ENCODE data around the gene MXRA7. TPM values are rescaled to one million over a fixed set of nuclear protein-coding genes. Genes with fewer than 3 reads are reported as not detected.
"Not testable (repeated sequence)": the region's sequence is repeated elsewhere in the genome, so short reads cannot be mapped to it uniquely, and the experiment has no call there.

MXRA7 gene
- total RNA-seq, 2 donors from 2014 or later, result 241 to 341 TPM

GRCh38 chr17:76742958-76743357 lies 32.2 kb upstream of the MXRA7 start:
- TF ChIP-seq, protein P1, sequence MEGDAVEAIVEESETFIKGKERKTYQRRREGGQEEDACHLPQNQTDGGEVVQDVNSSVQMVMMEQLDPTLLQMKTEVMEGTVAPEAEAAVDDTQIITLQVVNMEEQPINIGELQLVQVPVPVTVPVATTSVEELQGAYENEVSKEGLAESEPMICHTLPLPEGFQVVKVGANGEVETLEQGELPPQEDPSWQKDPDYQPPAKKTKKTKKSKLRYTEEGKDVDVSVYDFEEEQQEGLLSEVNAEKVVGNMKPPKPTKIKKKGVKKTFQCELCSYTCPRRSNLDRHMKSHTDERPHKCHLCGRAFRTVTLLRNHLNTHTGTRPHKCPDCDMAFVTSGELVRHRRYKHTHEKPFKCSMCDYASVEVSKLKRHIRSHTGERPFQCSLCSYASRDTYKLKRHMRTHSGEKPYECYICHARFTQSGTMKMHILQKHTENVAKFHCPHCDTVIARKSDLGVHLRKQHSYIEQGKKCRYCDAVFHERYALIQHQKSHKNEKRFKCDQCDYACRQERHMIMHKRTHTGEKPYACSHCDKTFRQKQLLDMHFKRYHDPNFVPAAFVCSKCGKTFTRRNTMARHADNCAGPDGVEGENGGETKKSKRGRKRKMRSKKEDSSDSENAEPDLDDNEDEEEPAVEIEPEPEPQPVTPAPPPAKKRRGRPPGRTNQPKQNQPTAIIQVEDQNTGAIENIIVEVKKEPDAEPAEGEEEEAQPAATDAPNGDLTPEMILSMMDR (IDR thresholded peaks at IDR 0.05), result no peak
- peaks cover 21 to 36% of the 10 kb centered on the region in 2 donors for H3K4me1 ChIP-seq (ENCODE audit: control insufficient read depth in 1 of 2, low read depth in 2 of 2)
- H3K9me3 ChIP-seq, result no peaks in the 10 kb centered on the region
- no peak overlapping the region for H3K27ac ChIP-seq
- no peaks in the 10 kb centered on the region for H3K27me3 ChIP-seq (replicated peaks; ENCODE audit: insufficient read depth)
- no peak overlapping the region for H3K4me3 ChIP-seq
- no peak for ATAC-seq (ENCODE audit: insufficient number of reproducible peaks, low FRiP score, low read depth)
- no peak for DNase-seq (ENCODE audit: low spot score)
- peaks cover 37% of the 10 kb centered on the region for H3K36me3 ChIP-seq

DNA sequence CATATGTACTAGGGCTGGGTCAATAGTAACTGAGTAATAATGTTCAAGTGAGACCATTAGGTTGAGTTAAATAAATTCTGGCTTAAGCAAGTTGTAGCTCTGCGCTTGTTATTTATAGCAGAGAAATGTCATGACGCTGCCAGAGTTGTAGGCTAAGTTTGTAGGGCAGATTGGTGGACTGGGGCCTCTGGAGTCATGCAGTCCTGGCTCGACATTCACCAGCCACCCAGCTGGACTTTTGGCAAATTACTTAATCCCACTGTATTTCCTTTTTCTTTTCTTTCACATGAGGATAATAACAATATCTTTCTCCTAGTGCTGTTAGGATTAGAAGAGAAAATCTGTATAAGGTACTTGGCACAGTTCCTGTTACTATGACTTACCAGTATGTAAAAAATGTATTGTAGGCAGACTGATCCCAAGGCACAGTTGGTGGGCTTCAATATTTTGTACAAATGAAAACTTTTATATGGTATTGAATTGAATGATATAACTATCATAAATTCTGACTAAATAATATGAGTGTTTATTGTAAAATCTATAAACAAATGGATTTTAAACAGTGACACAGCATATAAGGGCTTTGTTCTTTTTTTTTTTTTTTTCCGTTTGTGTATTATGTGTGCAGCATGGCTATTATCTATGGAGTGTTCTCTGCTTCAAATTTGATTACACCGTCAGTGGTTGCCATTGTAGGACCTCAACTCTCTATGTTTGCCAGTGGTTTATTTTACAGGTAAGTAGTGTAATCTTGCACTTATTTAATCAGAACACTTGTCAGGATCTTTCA lies 29.8 kb upstream of the MXRA7 start:
- ATAC-seq (ENCODE audit: insufficient number of reproducible peaks, low FRiP score, low read depth) (no peak), DNase-seq (ENCODE audit: low spot score) (no peak)
- TF ChIP-seq, protein P1 (IDR thresholded peaks at IDR 0.05), result no peak
- Histone ChIP-seq H3K4me3 (peak overlapping the region; percentile 44), H3K4me1 (ENCODE audit: control insufficient read depth in 1 of 2, low read depth in 2 of 2) (peaks cover 24 to 39% of the 10 kb centered on the region in 2 donors), H3K36me3 (peaks cover 19% of the 10 kb centered on the region), H3K9me3 (no peaks in the 10 kb centered on the region), H3K27ac (peak overlapping the region; percentile 68 to 98), H3K27me3 (replicated peaks; ENCODE audit: insufficient read depth) (no peaks in the 10 kb centered on the region)

DNA sequence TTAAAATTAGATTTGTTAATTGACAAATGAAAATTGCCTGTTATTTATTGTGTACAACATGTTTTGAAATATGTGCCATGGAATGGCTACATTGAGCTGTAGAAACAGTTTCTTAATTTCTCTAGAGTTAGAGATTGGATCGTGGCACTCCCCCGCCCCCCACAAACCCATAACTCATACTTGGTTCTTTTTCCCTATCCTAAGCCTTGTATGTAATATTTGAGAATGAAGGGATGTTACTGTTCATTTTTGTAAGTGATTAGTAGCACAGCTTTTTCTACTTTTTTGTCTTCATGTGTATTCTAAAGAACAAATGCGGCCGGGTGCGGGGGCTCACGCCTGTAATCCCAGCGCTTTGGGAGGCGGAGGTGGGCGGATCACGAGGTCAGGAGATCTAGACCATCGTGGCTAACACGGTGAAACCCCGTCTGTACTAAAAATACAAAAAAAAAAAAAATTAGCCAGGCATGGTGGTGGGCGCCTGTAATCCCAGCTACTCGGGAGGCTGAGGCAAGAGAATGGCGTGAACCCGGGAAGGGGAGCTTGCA lies 28.9 kb upstream of the MXRA7 start:
- H3K4me3 ChIP-seq, result peak overlapping the region; percentile 44
- peaks cover 31 to 48% of the 10 kb centered on the region in 2 donors for H3K4me1 ChIP-seq (ENCODE audit: control insufficient read depth in 1 of 2, low read depth in 2 of 2)
- not testable (repeated sequence) for H3K27me3 ChIP-seq (replicated peaks; ENCODE audit: insufficient read depth); H3K9me3 ChIP-seq; DNase-seq (ENCODE audit: low spot score); ATAC-seq (ENCODE audit: insufficient number of reproducible peaks, low FRiP score, low read depth)
- H3K27ac ChIP-seq, result peak overlapping the region; percentile 68 to 98
- H3K36me3 ChIP-seq, result peaks cover 11% of the 10 kb centered on the region

DNA sequence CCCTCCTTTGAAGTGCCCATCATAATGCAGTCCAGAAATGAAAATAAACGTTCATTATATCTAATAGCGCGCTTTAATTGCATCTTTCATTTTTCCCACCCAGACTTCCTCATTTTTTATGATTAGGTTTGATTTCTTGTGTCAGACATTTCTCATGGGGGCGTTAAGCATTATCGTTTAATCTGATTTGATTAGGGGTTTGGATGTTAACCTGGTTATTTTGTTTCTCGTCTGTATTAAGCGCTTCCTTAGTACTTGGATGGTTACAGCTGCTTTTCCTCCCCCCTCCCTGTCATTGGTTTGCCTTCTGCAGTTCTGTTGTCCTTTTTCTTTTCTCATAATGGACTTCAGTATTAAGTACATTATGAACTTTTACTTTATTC lies 27.7 kb upstream of the MXRA7 start:
- Histone ChIP-seq H3K4me3 (peak overlapping the region; percentile 89), H3K27ac (peak overlapping the region; percentile 98 to 99), H3K27me3 (replicated peaks; ENCODE audit: insufficient read depth) (no peaks in the 10 kb centered on the region), H3K36me3 (peaks cover 10% of the 10 kb centered on the region), H3K9me3 (no peaks in the 10 kb centered on the region), H3K4me1 (ENCODE audit: control insufficient read depth in 1 of 2, low read depth in 2 of 2) (peaks cover 40 to 60% of the 10 kb centered on the region in 2 donors)
- no peak for DNase-seq (ENCODE audit: low spot score)
- no peak for ATAC-seq (ENCODE audit: insufficient number of reproducible peaks, low FRiP score, low read depth)
- TF ChIP-seq, protein P1 (IDR thresholded peaks at IDR 0.05), result no peak

GRCh38 chr17:76737676-76738467 lies 27.1 kb upstream of the MXRA7 start, which contains the start of gene MFSD11:
TSS of gene MFSD11 (plus strand) at chr17:76738119. CDS start at chr17:76738353, 234 bp downstream.
- H3K4me1 ChIP-seq (ENCODE audit: control insufficient read depth in 1 of 2, low read depth in 2 of 2), result peaks cover 42 to 66% of the 10 kb centered on the region in 2 donors
- H3K36me3 ChIP-seq, result peaks cover 9% of the 10 kb centered on the region
- peak within 1 kb of the TSS; percentile 98 to 99 for H3K27ac ChIP-seq
- peak; percentile 73 for ATAC-seq (ENCODE audit: insufficient number of reproducible peaks, low FRiP score, low read depth)
- no peaks in the 10 kb centered on the region for H3K27me3 ChIP-seq (replicated peaks; ENCODE audit: insufficient read depth)
- DNase-seq (ENCODE audit: low spot score), result peak; percentile 47
- TF ChIP-seq, protein P1 (IDR thresholded peaks at IDR 0.05), result no peak
- no peaks in the 10 kb centered on the region for H3K9me3 ChIP-seq
- peak within 1 kb of the TSS; percentile 89 for H3K4me3 ChIP-seq

Data from thoracic aorta (tissue), 2 donors.